SH-SY5Y (cell line): Measurements from ENCODE around the gene HLA-A.

Source experiments
- GATA2 ChIP-seq: IDR thresholded peaks from 2 replicates; pipeline ENCODE4 v1.6.1; 2011; ENCODE audit warnings: mild to moderate bottlenecking, low read depth, low read length
- GATA3 ChIP-seq: IDR thresholded peaks from 2 replicates; pipeline ENCODE4 v1.6.1; 2011; ENCODE audit warnings: low read depth, mild to moderate bottlenecking, low read length, moderate library complexity

- TF ChIP-seq GATA2 (no peak), GATA3 (no peak)
These were observed 5.0 kb downstream of the HLA-A start for GRCh38 chr6:29947077-29947980.
